Transverse colon (tissue), 4 donors: ENCODE results near the gene CCDC160. TPM values are rescaled to one million over a fixed set of nuclear protein-coding genes. Genes with fewer than 3 reads are reported as not detected.

Experiments used
- DNase-seq: peaks from one replicate; pipeline ENCODE4 v3.0.0-alpha.2; 2019
- H3K27ac ChIP-seq, 4 donors: fragments of 200-600 bp; sonication (generic); 2 replicates each; pipeline ENCODE4 v1.5.1; 2016 to 2018; ENCODE audit warnings: inconsistent platforms in 4 of 4
- H3K27me3 ChIP-seq: fragments of 200-600 bp; sonication (generic); 2 replicates; pipeline ENCODE4 v1.5.1; 2017; ENCODE audit warnings: inconsistent platforms
- H3K36me3 ChIP-seq, 4 donors: fragments of 200-600 bp; sonication (generic); 2 replicates each; pipeline ENCODE4 v1.5.1; 2017 to 2019; ENCODE audit warnings: inconsistent platforms in 4 of 4
- H3K4me1 ChIP-seq, 4 donors: fragments of 200-600 bp; sonication (generic); 2 replicates each; pipeline ENCODE4 v1.5.1; 2017 to 2020; ENCODE audit warnings: inconsistent platforms in 4 of 4
- H3K4me3 ChIP-seq, 4 donors: fragments of 200-600 bp; sonication (generic); 1 replicate in 1 of 4; 2 replicates in 3 of 4; pipeline versions ENCODE4 v1.5.1 to v1.6.1; 2017 to 2019; ENCODE audit warnings: inconsistent platforms in 4 of 4
- H3K9me3 ChIP-seq, 2 donors: fragments of 200-600 bp; sonication (generic); 2 replicates each; pipeline ENCODE4 v1.5.1; 2017 to 2019; ENCODE audit warnings: inconsistent platforms in 2 of 2
- EP300 ChIP-seq: sonication (generic); formaldehyde crosslinking; IDR thresholded peaks from one replicate; pipeline ENCODE4 v1.6.1; 2017; ENCODE audit warnings: antibody characterized with exemption, low read depth
- POLR2A ChIP-seq: fragments of 450-650 bp; IDR thresholded peaks from one replicate; pipeline ENCODE4 v1.6.1; 2016; ENCODE audit warnings: antibody characterized with exemption, mild to moderate bottlenecking, moderate library complexity
- POLR2AphosphoS5 ChIP-seq, 3 donors: sonication (generic); formaldehyde crosslinking; IDR thresholded peaks; one replicate each; pipeline ENCODE4 v1.6.1; 2016; ENCODE audit warnings: antibody characterized with exemption in 3 of 3
- WGBS, 2 donors: methylation state at CpG; one replicate each; pipeline ENCODE4 v1.1.5; 2018; ENCODE audit warnings: low coverage in 1 of 2; 5-methylcytosine and 5-hydroxymethylcytosine counted together
- in situ Hi-C, 4 donors: fragments of 200-750 bp; cut with MboI; loops; one replicate each; pipeline versions ENCODE4 v1.15.0 to v1.15.1; 2017; ENCODE audit warnings: low sequenced_read_pairs in 3 of 4, low pct_ligation_motif_present in 1 of 4, low pct_unique_long_range_greater_than_20kb in 1 of 4
- intact Hi-C: fragments of 100-400 bp; cut with DNase I; formaldehyde crosslinking; loops from one replicate; pipeline ENCODE4 v1.15.1; 2023; ENCODE audit warnings: low total_unique reads
- total RNA-seq, 4 donors: library from RNA; depleted of rRNA; stranded (reverse); fragments of >200 nt; gene quantifications; one replicate each; pipeline ENCODE4 v1.1.0, GENCODE V29; 2016
- TF ChIP-seq, protein P1 (sequence below), 5 experiments: fragments of 200-600 bp in 3 of 5; fragments of 450-650 bp in 2 of 5; sonication (generic) in 3 of 5; IDR thresholded peaks; 1 replicate in 2 of 5; 2 replicates in 3 of 5; pipeline ENCODE4 v1.5.1; 2016 to 2017; ENCODE audit warnings: antibody characterized with exemption in 5 of 5, inconsistent platforms in 3 of 5, mild to moderate bottlenecking in 2 of 5, moderate library complexity in 1 of 5

CCDC160 gene
- total RNA-seq, 4 donors from 2014 or later, result 0.64 TPM; not detected in 3

- DNase-seq, result no peak
- H3K4me1 ChIP-seq, result no peaks in the 10 kb centered on the region
- no peak overlapping the region for H3K27ac ChIP-seq
- intact Hi-C loops, result no loop called here
- no peak overlapping the region for H3K4me3 ChIP-seq
- TF ChIP-seq POLR2A (no peak), POLR2AphosphoS5 (IDR thresholded peaks at IDR 0.05) (no peak), EP300 (no peak)
- TF ChIP-seq, protein P1, sequence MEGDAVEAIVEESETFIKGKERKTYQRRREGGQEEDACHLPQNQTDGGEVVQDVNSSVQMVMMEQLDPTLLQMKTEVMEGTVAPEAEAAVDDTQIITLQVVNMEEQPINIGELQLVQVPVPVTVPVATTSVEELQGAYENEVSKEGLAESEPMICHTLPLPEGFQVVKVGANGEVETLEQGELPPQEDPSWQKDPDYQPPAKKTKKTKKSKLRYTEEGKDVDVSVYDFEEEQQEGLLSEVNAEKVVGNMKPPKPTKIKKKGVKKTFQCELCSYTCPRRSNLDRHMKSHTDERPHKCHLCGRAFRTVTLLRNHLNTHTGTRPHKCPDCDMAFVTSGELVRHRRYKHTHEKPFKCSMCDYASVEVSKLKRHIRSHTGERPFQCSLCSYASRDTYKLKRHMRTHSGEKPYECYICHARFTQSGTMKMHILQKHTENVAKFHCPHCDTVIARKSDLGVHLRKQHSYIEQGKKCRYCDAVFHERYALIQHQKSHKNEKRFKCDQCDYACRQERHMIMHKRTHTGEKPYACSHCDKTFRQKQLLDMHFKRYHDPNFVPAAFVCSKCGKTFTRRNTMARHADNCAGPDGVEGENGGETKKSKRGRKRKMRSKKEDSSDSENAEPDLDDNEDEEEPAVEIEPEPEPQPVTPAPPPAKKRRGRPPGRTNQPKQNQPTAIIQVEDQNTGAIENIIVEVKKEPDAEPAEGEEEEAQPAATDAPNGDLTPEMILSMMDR (IDR thresholded peaks at IDR 0.05), result no peak
- 74% methylated on average over 3 of the region's 3 CpGs; no CpG with 5 or more reads in 1 of the 2 donors for WGBS, 2 donors
- in situ Hi-C loops, result no loop called here
- H3K36me3 ChIP-seq, result no peaks in the 10 kb centered on the region
- H3K27me3 ChIP-seq, result no peaks in the 10 kb centered on the region
- no peaks in the 10 kb centered on the region for H3K9me3 ChIP-seq
Observed at GRCh38 chrX:134247492-134247891, 10.5 kb downstream of the CCDC160 start.

DNA sequence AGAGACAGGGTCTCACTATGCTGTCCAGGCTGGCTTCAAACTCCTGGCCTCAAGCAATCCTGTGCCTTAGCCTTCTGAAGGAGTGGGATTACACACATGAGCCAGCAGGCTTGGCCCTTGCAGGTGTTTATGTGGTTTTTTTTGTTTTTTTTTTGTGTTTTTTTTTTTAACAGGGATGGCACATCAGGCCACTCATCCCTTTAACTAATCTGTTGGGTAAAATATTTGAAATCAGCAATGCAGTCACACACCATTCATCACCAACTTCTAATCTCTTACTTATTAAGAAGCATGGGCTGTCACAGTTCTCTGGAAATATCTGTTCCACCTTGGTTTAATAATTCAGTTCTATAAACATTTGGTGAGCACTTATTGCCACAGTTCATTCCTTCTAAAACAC is 12.3 kb downstream of the CCDC160 start:
- Histone ChIP-seq H3K27ac (no peak overlapping the region), H3K9me3 (no peaks in the 10 kb centered on the region), H3K27me3 (no peaks in the 10 kb centered on the region), H3K4me1 (no peaks in the 10 kb centered on the region), H3K36me3 (no peaks in the 10 kb centered on the region), H3K4me3 (no peak overlapping the region)
- TF ChIP-seq EP300 (no peak), POLR2A (no peak)
- in situ Hi-C loops (no loop called here), intact Hi-C loops (no loop called here)
- no peak for DNase-seq

DNA sequence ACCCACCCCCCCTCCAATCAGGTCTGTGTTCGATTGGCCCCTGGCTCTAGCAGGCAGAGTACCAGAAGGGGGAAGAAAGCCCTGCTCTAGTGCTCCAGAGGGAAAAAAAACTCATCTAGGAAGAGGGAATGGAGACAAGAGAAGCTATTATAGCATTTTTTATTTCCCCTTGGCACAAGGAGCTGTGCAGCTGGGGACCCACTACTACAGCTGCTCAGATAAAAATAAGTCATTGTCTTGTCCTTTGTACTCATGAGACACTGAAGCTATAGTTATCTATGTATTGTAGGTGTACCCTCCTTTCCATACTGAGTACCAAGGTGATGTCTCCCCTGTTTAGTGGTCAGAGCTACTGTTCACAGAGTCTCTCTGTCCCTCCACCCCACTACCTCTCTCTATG is 14.3 kb downstream of the CCDC160 start:
- no peaks in the 10 kb centered on the region for H3K9me3 ChIP-seq
- intact Hi-C loops (no loop called here), in situ Hi-C loops (no loop called here)
- WGBS, 2 donors, result 25% methylated on average over 1 of the region's 1 CpG; no CpG with 5 or more reads in 1 of the 2 donors
- TF ChIP-seq EP300 (no peak), POLR2AphosphoS5 (IDR thresholded peaks at IDR 0.05) (no peak)
- TF ChIP-seq, protein P1 (IDR thresholded peaks at IDR 0.05), result no peak
- no peaks in the 10 kb centered on the region for H3K36me3 ChIP-seq
- H3K27ac ChIP-seq, result no peak overlapping the region
- no peaks in the 10 kb centered on the region for H3K27me3 ChIP-seq
- H3K4me1 ChIP-seq, result no peaks in the 10 kb centered on the region
- DNase-seq, result no peak
- no peak overlapping the region for H3K4me3 ChIP-seq

- Histone ChIP-seq H3K4me3 (no peak overlapping the region), H3K36me3 (no peaks in the 10 kb centered on the region), H3K27ac (no peak overlapping the region), H3K9me3 (no peaks in the 10 kb centered on the region), H3K4me1 (no peaks in the 10 kb centered on the region), H3K27me3 (no peaks in the 10 kb centered on the region)
- in situ Hi-C loops (no loop called here), intact Hi-C loops (no loop called here)
- TF ChIP-seq POLR2AphosphoS5 (IDR thresholded peaks at IDR 0.05) (no peak), EP300 (no peak), POLR2A (no peak)
- DNase-seq, result no peak
Observed at GRCh38 chrX:134254511-134254910, 17.5 kb downstream of the CCDC160 start.

DNA sequence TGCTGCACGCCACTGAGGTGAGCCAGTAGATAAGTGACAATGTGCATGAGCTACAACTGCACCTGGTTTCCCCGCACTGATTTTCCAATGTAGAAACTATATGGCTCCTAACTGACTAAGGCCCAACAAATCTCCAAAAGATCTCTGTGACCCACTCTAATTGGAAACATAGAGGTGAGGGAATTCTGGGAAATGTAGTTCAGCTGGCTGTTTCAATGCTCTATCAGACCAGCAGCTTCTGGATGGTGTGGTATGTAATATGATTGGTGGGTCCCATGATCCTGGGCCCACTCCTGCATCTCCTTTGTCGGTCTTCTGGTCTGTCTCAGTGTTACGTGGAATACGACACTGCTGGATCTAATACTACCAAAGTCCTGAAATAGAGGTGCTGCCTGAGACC is 18.6 kb downstream of the CCDC160 start:
- Histone ChIP-seq H3K36me3 (no peaks in the 10 kb centered on the region), H3K4me1 (no peaks in the 10 kb centered on the region), H3K27me3 (no peaks in the 10 kb centered on the region), H3K4me3 (no peak overlapping the region), H3K9me3 (no peaks in the 10 kb centered on the region), H3K27ac (no peak overlapping the region)
- intact Hi-C loops, result no loop called here
- TF ChIP-seq, protein P1 (IDR thresholded peaks at IDR 0.05), result no peak
- TF ChIP-seq POLR2AphosphoS5 (IDR thresholded peaks at IDR 0.05) (no peak), POLR2A (no peak), EP300 (no peak)
- WGBS, 2 donors, result 84% methylated on average over 5 of the region's 5 CpGs; no CpG with 5 or more reads in 1 of the 2 donors
- DNase-seq, result no peak
- in situ Hi-C loops, result no loop called here
